ENCODE data around the gene RPRD1B. TPM values are rescaled to one million over a fixed set of nuclear protein-coding genes. Genes with fewer than 3 reads are reported as not detected.

Gene RPRD1B
- total and polyA plus RNA-seq, 2 experiments from 2014 or later: 31.0 to 43.5 TPM

- Histone ChIP-seq H3K36me3 (peaks cover 3% of the 10 kb centered on the region), H3K27ac (peak overlapping the region; percentile 94), H3K4me3 (no peak overlapping the region), H3K9me3 (ENCODE audit: low read depth) (no peaks in the 10 kb centered on the region), H3K4me1 (ENCODE audit: low read depth) (peaks cover 42% of the 10 kb centered on the region), H3K27me3 (no peaks in the 10 kb centered on the region)
- no peak for TF ChIP-seq CTCF (IDR thresholded peaks at IDR 0.05; ENCODE audit: low read depth, low read length)
- DNase-seq (ENCODE audit: low read depth in 1 of 2, low spot score in 1 of 2): no peak
These were observed 44.5 kb downstream of the RPRD1B start for GRCh38 chr20:38078084-38078483.

- DNase-seq (ENCODE audit: low read depth in 1 of 2, low spot score in 1 of 2): no peak
- H3K4me1 ChIP-seq (ENCODE audit: low read depth): peaks cover 42% of the 10 kb centered on the region
- H3K4me3 ChIP-seq: no peak overlapping the region
- peaks cover 4% of the 10 kb centered on the region for H3K36me3 ChIP-seq
- no peak for TF ChIP-seq CTCF (IDR thresholded peaks at IDR 0.05; ENCODE audit: low read depth, low read length)
- no peaks in the 10 kb centered on the region for H3K27me3 ChIP-seq
- H3K9me3 ChIP-seq (ENCODE audit: low read depth): no peaks in the 10 kb centered on the region
- no peak overlapping the region for H3K27ac ChIP-seq
These were observed 45.8 kb downstream of the RPRD1B start for GRCh38 chr20:38079353-38079752.

- H3K36me3 ChIP-seq: peaks cover 7% of the 10 kb centered on the region
- H3K27me3 ChIP-seq: no peaks in the 10 kb centered on the region
- no peak for DNase-seq (ENCODE audit: low read depth in 1 of 2, low spot score in 1 of 2)
- no peak overlapping the region for H3K4me3 ChIP-seq
- H3K9me3 ChIP-seq (ENCODE audit: low read depth): no peaks in the 10 kb centered on the region
- H3K27ac ChIP-seq: peak overlapping the region; percentile 59
- H3K4me1 ChIP-seq (ENCODE audit: low read depth): peaks cover 42% of the 10 kb centered on the region
- TF ChIP-seq CTCF (IDR thresholded peaks at IDR 0.05; ENCODE audit: low read depth, low read length): no peak
These were observed 48.0 kb downstream of the RPRD1B start for GRCh38 chr20:38081575-38081974.

- H3K36me3 ChIP-seq: peaks cover 7% of the 10 kb centered on the region
- peaks cover 40% of the 10 kb centered on the region for H3K4me1 ChIP-seq (ENCODE audit: low read depth)
- TF ChIP-seq CTCF (IDR thresholded peaks at IDR 0.05; ENCODE audit: low read depth, low read length): no peak
- peak overlapping the region; percentile 100 for H3K27ac ChIP-seq
- H3K27me3 ChIP-seq: no peaks in the 10 kb centered on the region
- no peak overlapping the region for H3K4me3 ChIP-seq
- DNase-seq (ENCODE audit: low read depth in 1 of 2, low spot score in 1 of 2): no peak
- H3K9me3 ChIP-seq (ENCODE audit: low read depth): no peaks in the 10 kb centered on the region
These were observed 49.3 kb downstream of the RPRD1B start for GRCh38 chr20:38082894-38083293.

- peaks cover 7% of the 10 kb centered on the region for H3K36me3 ChIP-seq
- no peak for TF ChIP-seq CTCF (IDR thresholded peaks at IDR 0.05; ENCODE audit: low read depth, low read length)
These were observed 49.9 kb downstream of the RPRD1B start for GRCh38 chr20:38083338-38084048.

More at GRCh38 chr20:38083338-38084048, 49.9 kb downstream of the RPRD1B start:
- H3K27ac ChIP-seq: peak overlapping the region; percentile 100
- no peaks in the 10 kb centered on the region for H3K9me3 ChIP-seq (ENCODE audit: low read depth)
- H3K27me3 ChIP-seq: no peaks in the 10 kb centered on the region
- H3K4me1 ChIP-seq (ENCODE audit: low read depth): peaks cover 37% of the 10 kb centered on the region
- H3K4me3 ChIP-seq: no peak overlapping the region
- DNase-seq (ENCODE audit: low read depth in 1 of 2, low spot score in 1 of 2): peak in 1 of 2 donors; percentile 29
